Sigmoid colon (tissue), 7 donors: ENCODE data around the gene CSRP2. TPM values are rescaled to one million over a fixed set of nuclear protein-coding genes. Genes with fewer than 3 reads are reported as not detected.

Experiments used
- DNase-seq: peaks from one replicate; pipeline ENCODE4 v3.0.0-alpha.2; 2019
- H3K27ac ChIP-seq, 4 donors: fragments of 200-600 bp; sonication (generic); one replicate each; pipeline ENCODE4 v1.5.1; 2016 to 2019; ENCODE audit warnings: mild to moderate bottlenecking in 1 of 4
- H3K27me3 ChIP-seq, 3 donors: fragments of 200-600 bp; sonication (generic); one replicate each; pipeline ENCODE4 v1.5.1; 2019; ENCODE audit warnings: mild to moderate bottlenecking in 1 of 3
- H3K36me3 ChIP-seq, 4 donors: fragments of 200-600 bp; sonication (generic); one replicate each; pipeline ENCODE4 v1.5.1; 2016 to 2019
- H3K4me1 ChIP-seq, 4 donors: fragments of 200-600 bp; sonication (generic); one replicate each; pipeline ENCODE4 v1.5.1; 2017 to 2019
- H3K4me3 ChIP-seq, 4 donors: fragments of 200-600 bp; sonication (generic); one replicate each; pipeline ENCODE4 v1.5.1; 2017 to 2019; ENCODE audit warnings: mild to moderate bottlenecking in 2 of 4, moderate library complexity in 1 of 4
- H3K9me3 ChIP-seq, 4 donors: fragments of 200-600 bp in 3 of 4; sonication (generic) in 3 of 4; one replicate each; pipeline versions ENCODE4 v1.5.1 to v1.6.1; 2013 to 2019
- EP300 ChIP-seq, 4 donors: sonication (generic); formaldehyde crosslinking; IDR thresholded peaks; one replicate each; pipeline ENCODE4 v1.6.1; 2017; ENCODE audit warnings: antibody characterized with exemption in 4 of 4
- POLR2A ChIP-seq, 2 donors: fragments of 450-650 bp; IDR thresholded peaks; one replicate each; pipeline ENCODE4 v1.6.1; 2016; ENCODE audit warnings: antibody characterized with exemption in 2 of 2, mild to moderate bottlenecking in 2 of 2, moderate library complexity in 2 of 2
- POLR2AphosphoS5 ChIP-seq, 4 donors: sonication (generic); formaldehyde crosslinking; IDR thresholded peaks; one replicate each; pipeline ENCODE4 v1.6.1; 2017; ENCODE audit warnings: antibody characterized with exemption in 4 of 4
- WGBS, 2 donors: extraction: QIAGEN DNeasy Blood & Tissue Kit; methylation state at CpG; one replicate each; pipeline ENCODE4 v1.1.7; 2013; 5-methylcytosine and 5-hydroxymethylcytosine counted together
- intact Hi-C: fragments of 100-400 bp; cut with DNase I; formaldehyde crosslinking; loops from one replicate; pipeline ENCODE4 v1.15.1; 2023
- polyA plus RNA-seq, 3 donors: library from polyadenylated mRNA; stranded (reverse); fragments of 200-250 nt; gene quantifications; one replicate each; pipeline ENCODE4 v1.2.3, GENCODE V29; 2013
- total RNA-seq, 4 donors: library from RNA; depleted of rRNA; stranded (reverse); fragments of >200 nt; gene quantifications; one replicate each; pipeline ENCODE4 v1.1.0, GENCODE V29; 2016
- TF ChIP-seq, protein P1 (sequence below), 4 experiments: fragments of 450-650 bp in 3 of 4; fragments of 200-600 bp in 1 of 4; IDR thresholded peaks; one replicate each; pipeline ENCODE4 v1.5.1; 2016 to 2019; ENCODE audit warnings: antibody characterized with exemption in 4 of 4, mild to moderate bottlenecking in 3 of 4, moderate library complexity in 2 of 4
- donor health status: healthy with polysubstance abuse.
- donor health status: Bipolar disorder and iron deficiency.
- donor health status: healthy.

CSRP2 gene
- total and polyA plus RNA-seq, 7 donors, result 3.2 to 46.2 (median 12.7) TPM

DNA sequence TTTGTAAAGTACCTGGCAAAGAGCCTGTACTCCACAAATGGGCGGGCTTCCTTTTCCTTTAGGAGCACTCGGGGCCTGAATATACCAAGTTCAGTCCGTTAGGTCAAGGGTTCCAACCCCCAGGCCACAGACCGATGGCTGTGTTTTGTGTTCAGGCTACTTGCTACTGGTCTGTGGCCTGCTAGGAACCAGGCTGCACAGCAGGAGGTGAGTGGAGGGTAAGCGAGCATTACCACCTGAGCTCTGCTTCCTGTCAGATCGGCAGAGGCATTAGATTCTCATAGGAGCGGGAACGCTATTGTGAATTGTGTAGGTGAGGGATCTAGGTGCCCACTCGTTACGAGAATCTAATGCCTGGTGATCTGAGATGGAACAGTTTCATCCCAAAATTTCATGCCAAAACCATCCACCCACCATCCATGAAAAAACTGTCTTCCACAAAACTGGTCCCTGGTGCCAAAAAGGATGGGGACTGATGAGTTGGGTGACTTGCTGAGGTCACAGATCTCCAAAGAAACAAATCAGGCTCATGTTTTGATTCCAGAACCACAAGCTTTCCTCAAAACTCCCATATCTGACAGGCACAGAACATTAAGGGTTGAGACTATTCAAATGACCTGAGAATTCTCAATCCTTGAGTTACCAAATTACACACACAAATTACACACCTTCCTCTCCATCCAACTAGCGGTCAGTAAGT lies 4.2 kb downstream of the CSRP2 start:
- H3K9me3 ChIP-seq, result no peaks in the 10 kb centered on the region
- 71 to 85% methylated on average over 11 of the region's 11 CpGs for WGBS, 2 donors
- H3K36me3 ChIP-seq, result no peaks in the 10 kb centered on the region
- intact Hi-C loops, result loop anchor here (5.0 to 10.0 kb wide), 2 partner anchors 112 to 790 kb away; partner anchors contain the start of genes NAP1L1 and ZDHHC17
- TF ChIP-seq POLR2AphosphoS5 (IDR thresholded peaks at IDR 0.05), result no peak
- no peak for TF ChIP-seq POLR2A (IDR thresholded peaks at IDR 0.05)
- TF ChIP-seq, protein P1, sequence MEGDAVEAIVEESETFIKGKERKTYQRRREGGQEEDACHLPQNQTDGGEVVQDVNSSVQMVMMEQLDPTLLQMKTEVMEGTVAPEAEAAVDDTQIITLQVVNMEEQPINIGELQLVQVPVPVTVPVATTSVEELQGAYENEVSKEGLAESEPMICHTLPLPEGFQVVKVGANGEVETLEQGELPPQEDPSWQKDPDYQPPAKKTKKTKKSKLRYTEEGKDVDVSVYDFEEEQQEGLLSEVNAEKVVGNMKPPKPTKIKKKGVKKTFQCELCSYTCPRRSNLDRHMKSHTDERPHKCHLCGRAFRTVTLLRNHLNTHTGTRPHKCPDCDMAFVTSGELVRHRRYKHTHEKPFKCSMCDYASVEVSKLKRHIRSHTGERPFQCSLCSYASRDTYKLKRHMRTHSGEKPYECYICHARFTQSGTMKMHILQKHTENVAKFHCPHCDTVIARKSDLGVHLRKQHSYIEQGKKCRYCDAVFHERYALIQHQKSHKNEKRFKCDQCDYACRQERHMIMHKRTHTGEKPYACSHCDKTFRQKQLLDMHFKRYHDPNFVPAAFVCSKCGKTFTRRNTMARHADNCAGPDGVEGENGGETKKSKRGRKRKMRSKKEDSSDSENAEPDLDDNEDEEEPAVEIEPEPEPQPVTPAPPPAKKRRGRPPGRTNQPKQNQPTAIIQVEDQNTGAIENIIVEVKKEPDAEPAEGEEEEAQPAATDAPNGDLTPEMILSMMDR (IDR thresholded peaks at IDR 0.05), result no peak
- TF ChIP-seq EP300 (IDR thresholded peaks at IDR 0.05), result no peak
- H3K4me1 ChIP-seq, result peaks cover 0 to 25% (median 16%) of the 10 kb centered on the region in 4 donors
- peak overlapping the region in 2 of 4 donors; percentile 24 to 77 for H3K27ac ChIP-seq
- H3K27me3 ChIP-seq, result no peaks in the 10 kb centered on the region
- H3K4me3 ChIP-seq, result no peak overlapping the region
- DNase-seq, result no peak

DNA sequence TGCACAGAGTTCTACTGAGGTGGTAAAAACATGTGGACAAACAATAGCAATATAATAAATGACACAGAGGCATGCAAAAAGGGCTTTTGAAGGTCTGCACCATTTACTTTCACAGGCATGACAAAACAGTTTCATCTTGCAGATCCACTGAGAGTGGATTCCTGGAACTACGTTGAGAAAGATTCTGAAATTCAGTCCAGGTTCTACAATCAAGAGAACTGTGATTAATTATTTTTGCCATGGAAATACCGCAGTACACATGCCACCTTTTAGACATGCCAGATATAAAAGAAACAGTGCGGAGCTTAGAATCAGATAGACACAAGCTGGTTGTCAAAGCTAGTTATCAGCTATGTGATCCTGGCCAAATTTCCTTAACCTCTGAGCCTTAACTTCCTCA lies 4.8 kb downstream of the CSRP2 start:
- H3K27ac ChIP-seq, result peak overlapping the region in 2 of 4 donors; percentile 24 to 77
- no peaks in the 10 kb centered on the region for H3K27me3 ChIP-seq
- WGBS, 2 donors, result 54 to 69% methylated on average over 3 of the region's 3 CpGs
- peaks cover 0 to 25% (median 15%) of the 10 kb centered on the region in 4 donors for H3K4me1 ChIP-seq
- H3K4me3 ChIP-seq, result no peak overlapping the region
- TF ChIP-seq POLR2AphosphoS5 (IDR thresholded peaks at IDR 0.05), result no peak
- no peak for TF ChIP-seq POLR2A (IDR thresholded peaks at IDR 0.05)
- TF ChIP-seq, protein P1 (IDR thresholded peaks at IDR 0.05), result no peak
- TF ChIP-seq EP300 (IDR thresholded peaks at IDR 0.05), result no peak
- no peaks in the 10 kb centered on the region for H3K36me3 ChIP-seq
- intact Hi-C loops, result loop anchor here (10.0 kb wide), 1 partner anchor 789 kb away; the partner anchor contains the start of gene NAP1L1
- no peak for DNase-seq
- no peaks in the 10 kb centered on the region for H3K9me3 ChIP-seq

DNA sequence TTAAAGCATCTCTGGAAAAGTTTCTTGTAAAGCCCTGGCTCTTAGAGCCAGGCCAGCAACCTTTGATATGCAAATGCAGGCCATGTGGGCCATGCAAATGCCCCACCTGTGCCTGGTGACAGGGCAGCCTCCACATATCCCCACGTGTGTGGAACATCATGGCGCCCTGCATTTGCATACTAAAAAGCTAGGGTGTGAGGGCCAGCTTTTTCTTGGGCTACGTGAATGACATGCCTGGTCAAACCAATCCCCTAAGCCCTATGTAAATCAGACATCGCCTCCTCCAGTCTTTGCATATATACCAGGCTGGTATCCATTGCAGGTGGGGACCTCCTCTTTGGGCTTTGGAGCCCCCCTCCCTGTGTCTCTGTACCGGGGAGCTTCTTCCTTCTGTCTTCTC lies 6.4 kb downstream of the CSRP2 start:
- Histone ChIP-seq H3K36me3 (no peaks in the 10 kb centered on the region), H3K9me3 (no peaks in the 10 kb centered on the region), H3K4me1 (peaks cover 0 to 12% (median 5%) of the 10 kb centered on the region in 4 donors), H3K27me3 (no peaks in the 10 kb centered on the region), H3K4me3 (no peak overlapping the region), H3K27ac (no peak overlapping the region)
- WGBS, 2 donors, result 88 to 90% methylated on average over 5 of the region's 5 CpGs
- DNase-seq, result no peak
- TF ChIP-seq, protein P1 (IDR thresholded peaks at IDR 0.05), result no peak
- TF ChIP-seq POLR2AphosphoS5 (IDR thresholded peaks at IDR 0.05) (no peak), EP300 (IDR thresholded peaks at IDR 0.05) (no peak)
- intact Hi-C loops, result loop anchor here (10.0 kb wide), 1 partner anchor 788 kb away; the partner anchor contains the start of gene NAP1L1

DNA sequence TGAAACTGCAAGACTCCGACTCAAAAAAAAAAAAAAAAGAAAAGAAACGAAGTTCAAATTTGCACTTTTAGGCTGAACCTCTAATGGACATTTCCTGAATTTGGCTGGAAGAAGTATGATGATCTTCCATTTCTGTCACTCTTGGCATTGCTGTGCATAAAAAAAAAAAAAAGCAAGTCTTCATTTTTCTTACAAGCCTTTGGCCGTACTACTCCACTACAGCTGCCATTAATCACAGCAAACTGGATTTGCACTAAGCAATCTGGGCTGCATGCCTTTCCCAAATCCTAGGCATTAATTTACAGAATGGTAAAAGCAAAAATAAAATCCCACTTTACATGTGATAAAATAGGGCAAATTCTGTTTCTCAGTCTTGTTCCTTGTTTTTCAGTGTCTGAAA lies 7.1 kb downstream of the CSRP2 start:
- Histone ChIP-seq H3K36me3 (no peaks in the 10 kb centered on the region), H3K27me3 (no peaks in the 10 kb centered on the region), H3K4me1 (peaks cover 0 to 9% (median 4%) of the 10 kb centered on the region in 4 donors), H3K4me3 (no peak overlapping the region), H3K27ac (no peak overlapping the region), H3K9me3 (no peaks in the 10 kb centered on the region)
- DNase-seq, result no peak
- TF ChIP-seq POLR2AphosphoS5 (IDR thresholded peaks at IDR 0.05), result no peak
- TF ChIP-seq, protein P1 (IDR thresholded peaks at IDR 0.05), result no peak
- TF ChIP-seq POLR2A (IDR thresholded peaks at IDR 0.05), result no peak
- TF ChIP-seq EP300 (IDR thresholded peaks at IDR 0.05), result no peak
- WGBS, 2 donors, result 81 to 83% methylated on average over 3 of the region's 3 CpGs
- intact Hi-C loops, result loop anchor here (10.0 kb wide), 1 partner anchor 787 kb away; the partner anchor contains the start of gene NAP1L1
